SU-DHL-6 (cell line): ENCODE results near the gene ZFAND3.
"Not testable (repeated sequence)": the region's sequence is repeated elsewhere in the genome, so short reads cannot be mapped to it uniquely, and the experiment has no call there.

Experiments used
- H2AFZ ChIP-seq: fragments of 200-600 bp; sonication (generic); 2 replicates; pipeline ENCODE4 v1.6.1; 2014; ENCODE audit warnings: low read depth, mild to moderate bottlenecking, moderate library complexity, mixed read lengths, antibody characterized with exemption, low read length; ENCODE audit not compliant: severe bottlenecking
- H3F3A ChIP-seq: fragments of 200-600 bp; shearing (Covaris generic); 2 replicates; pipeline ENCODE4 v1.6.0; 2016; ENCODE audit warnings: antibody characterized with exemption, mild to moderate bottlenecking; ENCODE audit not compliant: insufficient read depth
- H3K27ac ChIP-seq: fragments of 200-600 bp; sonication (generic); 2 replicates; pipeline ENCODE4 v1.5.1; 2016; ENCODE audit warnings: low read depth, mild to moderate bottlenecking, low read length, moderate library complexity, mixed read lengths
- H3K27me3 ChIP-seq: fragments of 200-600 bp; sonication (generic), shearing (Covaris generic); 2 replicates; pipeline ENCODE4 v1.6.0; 2014; ENCODE audit warnings: mild to moderate bottlenecking, low read length
- H3K36me3 ChIP-seq: fragments of 200-600 bp; sonication (generic); 2 replicates; pipeline ENCODE4 v1.6.1; 2014; ENCODE audit warnings: mild to moderate bottlenecking, low read length, mixed read lengths
- H3K4me2 ChIP-seq: fragments of 300-600, 200-600 bp; shearing (Covaris generic), sonication (generic); 2 replicates; pipeline ENCODE4 v1.6.0; 2014; ENCODE audit warnings: low read length, low read depth, mild to moderate bottlenecking; ENCODE audit not compliant: poor library complexity, severe bottlenecking
- H3K4me3 ChIP-seq: fragments of 200-600 bp; sonication (generic); 2 replicates; pipeline ENCODE4 v1.5.1; 2014; ENCODE audit warnings: antibody characterized with exemption, low read length, mild to moderate bottlenecking, mixed read lengths; ENCODE audit not compliant: insufficient read depth, poor library complexity, severe bottlenecking
- H3K79me2 ChIP-seq: fragments of 200-600 bp; sonication (generic); 2 replicates; pipeline ENCODE4 v1.6.1; 2014; ENCODE audit warnings: mild to moderate bottlenecking, low read length, moderate library complexity; ENCODE audit not compliant: insufficient read depth
- H3K9ac ChIP-seq: fragments of 200-600 bp; sonication (generic); 2 replicates; pipeline ENCODE4 v1.7.0; 2014; ENCODE audit warnings: mild to moderate bottlenecking, low read length
- H3K9me2 ChIP-seq: fragments of 200-600 bp; sonication (generic); replicated peaks from 2 replicates; pipeline ENCODE4 v1.6.1; 2014; ENCODE audit warnings: low read length; ENCODE audit not compliant: insufficient read depth
- H3K9me3 ChIP-seq: fragments of 200-600 bp; sonication (generic); 2 replicates; pipeline ENCODE4 v1.6.1; 2014; ENCODE audit warnings: low read length, mixed read lengths; ENCODE audit not compliant: insufficient read depth
- H4K20me1 ChIP-seq: fragments of 200-600 bp; sonication (generic); 2 replicates; pipeline ENCODE4 v1.6.1; 2014; ENCODE audit warnings: low read depth, mild to moderate bottlenecking, antibody characterized with exemption, low read length, moderate library complexity, mixed read lengths
- EZH2phosphoT487 ChIP-seq: fragments of 200-600 bp; sonication (generic), shearing (Covaris generic); conservative IDR thresholded peaks from 2 replicates; pipeline ENCODE4 v1.6.1; 2018; ENCODE audit warnings: mild to moderate bottlenecking, antibody characterized with exemption, low read length, moderate library complexity, mixed read lengths
- TF ChIP-seq, protein P1 (sequence below): fragments of 200-600 bp; sonication (generic); IDR thresholded peaks from one replicate; pipeline ENCODE4 v1.5.1; 2017; ENCODE audit warnings: antibody characterized with exemption, mild to moderate bottlenecking, low read length, moderate library complexity; ENCODE audit not compliant: insufficient read depth, poor library complexity, severe bottlenecking

The ZFAND3 gene

DNA sequence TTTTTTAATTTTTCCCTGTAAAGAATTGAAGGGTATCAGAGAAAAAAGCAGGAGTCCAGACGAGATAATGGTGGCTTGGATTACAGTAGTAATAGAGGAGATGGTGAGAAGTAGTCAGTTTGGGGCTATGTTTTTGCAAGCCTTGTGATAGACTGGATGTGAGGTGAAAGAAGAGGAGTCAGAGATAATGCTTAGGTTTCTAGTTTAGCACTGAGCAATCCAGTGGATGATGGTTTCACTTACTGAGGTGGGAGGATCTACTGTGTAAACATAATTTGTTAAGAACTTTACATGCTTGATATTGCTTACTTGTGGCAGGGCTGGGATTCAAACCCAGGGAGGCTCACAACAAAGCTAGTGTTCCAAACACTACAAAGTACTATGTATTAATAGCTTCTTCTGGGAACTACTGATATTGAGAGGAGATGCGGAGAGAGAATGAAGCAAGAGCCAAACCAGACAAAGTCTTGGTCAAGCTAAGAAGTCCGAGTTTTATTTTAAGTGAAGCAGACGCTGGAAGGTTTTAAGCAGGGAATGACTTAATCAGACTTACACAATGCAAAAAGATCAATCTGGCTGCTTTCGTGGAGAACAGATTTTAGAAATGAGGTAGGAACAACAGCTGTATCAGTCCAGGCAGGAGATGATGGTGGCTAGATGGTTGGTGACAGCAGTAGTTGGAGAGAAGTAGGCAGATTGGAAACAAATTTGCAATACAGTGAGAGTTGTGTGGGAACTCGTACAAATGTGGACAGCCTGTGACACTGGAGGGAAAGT is 58.0 kb downstream of the ZFAND3 start:
- Histone ChIP-seq H3K9ac (no peak overlapping the region), H3F3A (peaks cover 3% of the 10 kb centered on the region; the same call in 1 of the 2 replicates), H3K79me2 (peaks cover 63% of the 10 kb centered on the region), H3K9me3 (no peaks in the 10 kb centered on the region), H3K4me3 (no peak overlapping the region), H3K9me2 (no peaks in the 10 kb centered on the region), H3K27ac (no peak overlapping the region), H3K4me2 (no peak overlapping the region), H3K36me3 (no peaks in the 10 kb centered on the region), H3K27me3 (no peaks in the 10 kb centered on the region), H2AFZ (no peak overlapping the region), H4K20me1 (peaks cover 52% of the 10 kb centered on the region)
- TF ChIP-seq EZH2phosphoT487: no peak
- TF ChIP-seq, protein P1, sequence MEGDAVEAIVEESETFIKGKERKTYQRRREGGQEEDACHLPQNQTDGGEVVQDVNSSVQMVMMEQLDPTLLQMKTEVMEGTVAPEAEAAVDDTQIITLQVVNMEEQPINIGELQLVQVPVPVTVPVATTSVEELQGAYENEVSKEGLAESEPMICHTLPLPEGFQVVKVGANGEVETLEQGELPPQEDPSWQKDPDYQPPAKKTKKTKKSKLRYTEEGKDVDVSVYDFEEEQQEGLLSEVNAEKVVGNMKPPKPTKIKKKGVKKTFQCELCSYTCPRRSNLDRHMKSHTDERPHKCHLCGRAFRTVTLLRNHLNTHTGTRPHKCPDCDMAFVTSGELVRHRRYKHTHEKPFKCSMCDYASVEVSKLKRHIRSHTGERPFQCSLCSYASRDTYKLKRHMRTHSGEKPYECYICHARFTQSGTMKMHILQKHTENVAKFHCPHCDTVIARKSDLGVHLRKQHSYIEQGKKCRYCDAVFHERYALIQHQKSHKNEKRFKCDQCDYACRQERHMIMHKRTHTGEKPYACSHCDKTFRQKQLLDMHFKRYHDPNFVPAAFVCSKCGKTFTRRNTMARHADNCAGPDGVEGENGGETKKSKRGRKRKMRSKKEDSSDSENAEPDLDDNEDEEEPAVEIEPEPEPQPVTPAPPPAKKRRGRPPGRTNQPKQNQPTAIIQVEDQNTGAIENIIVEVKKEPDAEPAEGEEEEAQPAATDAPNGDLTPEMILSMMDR: no peak

DNA sequence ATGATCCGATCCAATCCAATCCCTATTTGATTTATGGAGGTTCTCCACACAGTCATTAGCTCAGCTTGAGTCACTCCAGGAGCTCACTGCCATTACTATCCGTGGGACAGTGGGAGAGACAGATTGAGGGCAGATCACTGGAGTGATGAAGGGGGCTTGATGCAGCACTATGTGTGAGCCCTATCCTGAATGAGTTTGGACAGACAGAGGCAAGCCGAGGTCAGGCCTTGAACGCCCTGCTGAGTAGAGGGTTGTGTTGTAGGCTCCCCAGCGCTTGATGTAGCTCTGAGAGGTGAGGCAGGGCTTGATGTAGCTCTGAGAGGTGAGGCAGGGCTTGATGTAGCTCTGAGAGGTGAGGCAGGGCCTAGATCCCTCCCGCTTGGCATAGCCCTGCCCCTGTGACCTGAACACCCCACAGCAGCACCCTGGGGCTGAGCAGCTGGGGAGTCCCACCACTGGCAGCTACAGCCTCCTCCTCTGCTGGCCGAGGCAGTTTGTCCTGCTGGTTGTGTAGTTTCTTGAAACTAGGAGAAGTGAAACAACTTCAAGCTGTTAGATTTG is 58.7 kb downstream of the ZFAND3 start:
- Histone ChIP-seq H3K79me2 (peaks cover 63% of the 10 kb centered on the region), H3K9me3 (no peaks in the 10 kb centered on the region), H3K36me3 (no peaks in the 10 kb centered on the region), H2AFZ (no peak overlapping the region), H3K4me2 (no peak overlapping the region), H3K27ac (no peak overlapping the region), H3F3A (peaks cover 3% of the 10 kb centered on the region; the same call in 1 of the 2 replicates), H3K9me2 (no peaks in the 10 kb centered on the region), H3K4me3 (no peak overlapping the region), H4K20me1 (peaks cover 55% of the 10 kb centered on the region), H3K27me3 (no peaks in the 10 kb centered on the region), H3K9ac (no peak overlapping the region)
- TF ChIP-seq EZH2phosphoT487: no peak
- TF ChIP-seq, protein P1: no peak

DNA sequence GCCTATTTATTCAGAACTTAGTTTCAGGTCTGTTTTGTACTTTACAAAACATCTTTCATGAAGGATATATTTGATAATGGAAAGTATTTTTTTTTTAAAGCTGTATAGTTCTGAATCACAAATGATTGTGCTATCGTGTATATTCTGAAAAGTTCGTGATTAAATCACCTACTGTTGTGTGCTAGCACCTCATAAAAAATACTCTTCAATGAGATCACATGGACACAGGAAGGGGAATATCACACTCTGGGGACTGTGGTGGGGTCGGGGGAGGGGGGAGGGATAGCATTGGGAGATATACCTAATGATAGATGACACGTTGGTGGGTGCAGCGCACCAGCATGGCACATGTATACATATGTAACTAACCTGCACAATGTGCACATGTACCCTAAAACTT is 61.1 kb downstream of the ZFAND3 start:
- peaks cover 41% of the 10 kb centered on the region for H4K20me1 ChIP-seq
- H3K4me3 ChIP-seq: not testable (repeated sequence)

DNA sequence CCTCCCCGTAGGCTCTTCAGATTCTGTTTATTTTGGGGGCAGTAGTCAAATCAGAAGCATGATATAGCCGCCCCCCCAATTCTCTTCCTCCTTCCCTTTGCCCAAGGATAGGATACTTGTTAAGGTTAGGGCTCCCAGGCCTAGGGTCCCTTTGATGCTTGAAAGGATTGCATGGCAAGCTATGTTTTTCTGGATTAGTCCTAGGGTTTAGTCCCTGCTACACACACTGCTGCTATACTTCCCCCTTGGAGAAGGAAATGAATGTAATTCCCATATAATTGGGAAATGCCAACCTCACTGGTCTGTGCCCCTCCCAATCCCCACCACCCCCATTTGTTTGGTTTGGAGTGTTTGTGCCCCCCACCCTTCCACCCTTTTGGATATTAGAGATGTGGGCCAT is 62.8 kb downstream of the ZFAND3 start:
- Histone ChIP-seq H3K9ac (no peak overlapping the region), H3F3A (peaks cover 6% of the 10 kb centered on the region; the same call in 1 of the 2 replicates), H3K27me3 (no peaks in the 10 kb centered on the region), H4K20me1 (peaks cover 30% of the 10 kb centered on the region), H3K79me2 (peaks cover 49% of the 10 kb centered on the region), H3K9me3 (no peaks in the 10 kb centered on the region), H2AFZ (no peak overlapping the region), H3K27ac (no peak overlapping the region), H3K4me2 (no peak overlapping the region), H3K4me3 (no peak overlapping the region), H3K9me2 (no peaks in the 10 kb centered on the region), H3K36me3 (no peaks in the 10 kb centered on the region)
- no peak for TF ChIP-seq EZH2phosphoT487
- TF ChIP-seq, protein P1: no peak

More for the DNA sequence above, 61.1 kb downstream of the ZFAND3 start:
- not testable (repeated sequence) for H3K4me2 ChIP-seq, H2AFZ ChIP-seq, H3K36me3 ChIP-seq, H3F3A ChIP-seq, H3K9ac ChIP-seq, H3K9me3 ChIP-seq, H3K27me3 ChIP-seq, H3K27ac ChIP-seq, H3K9me2 ChIP-seq
- H3K79me2 ChIP-seq: peaks cover 47% of the 10 kb centered on the region
